ENCODE data around the gene CRIP3.
"Not testable (repeated sequence)": the region's sequence is repeated elsewhere in the genome, so short reads cannot be mapped to it uniquely, and the experiment has no call there.

Gene CRIP3

GRCh38 chr6:43306086-43306485 lies 2.5 kb downstream of the CRIP3 start:
- no peak for DNase-seq (ENCODE audit: low read depth, low spot score)

GRCh38 chr6:43304882-43305281 lies 3.7 kb downstream of the CRIP3 start:
- no peak for DNase-seq (ENCODE audit: low read depth, low spot score)

GRCh38 chr6:43304361-43304760 lies 4.3 kb downstream of the CRIP3 start:
- DNase-seq (ENCODE audit: low read depth, low spot score): no peak

GRCh38 chr6:43303751-43304331 lies 4.8 kb downstream of the CRIP3 start:
- DNase-seq (ENCODE audit: low read depth, low spot score): no peak

- DNase-seq (ENCODE audit: low read depth, low spot score): not testable (repeated sequence)
These were observed 5.6 kb downstream of the CRIP3 start for GRCh38 chr6:43303006-43303405.

GRCh38 chr6:43302126-43302525 lies 6.5 kb downstream of the CRIP3 start:
- DNase-seq (ENCODE audit: low read depth, low spot score): no peak

- DNase-seq (ENCODE audit: low read depth, low spot score): no peak
These were observed 7.3 kb downstream of the CRIP3 start for GRCh38 chr6:43301081-43301870.

GRCh38 chr6:43299338-43300293 lies 9.0 kb downstream of the CRIP3 start:
- no peak for DNase-seq (ENCODE audit: low read depth, low spot score)

GRCh38 chr6:43298565-43299337 lies 9.9 kb downstream of the CRIP3 start:
- DNase-seq (ENCODE audit: low read depth, low spot score): no peak

GRCh38 chr6:43297644-43298564 lies 10.7 kb downstream of the CRIP3 start, which contains the start of gene SLC22A7:
SLC22A7 (plus strand) TSS chr6:43298260; CDS start chr6:43298359, 99 bp downstream.
- no peak for DNase-seq (ENCODE audit: low read depth, low spot score)

GRCh38 chr6:43296780-43297497 lies 11.7 kb downstream of the CRIP3 start:
- DNase-seq (ENCODE audit: low read depth, low spot score): no peak

- no peak for DNase-seq (ENCODE audit: low read depth, low spot score)
These were observed 13.2 kb downstream of the CRIP3 start for GRCh38 chr6:43295456-43295855.

- DNase-seq (ENCODE audit: low read depth, low spot score): no peak
These were observed 14.1 kb downstream of the CRIP3 start for GRCh38 chr6:43294536-43294935.

- no peak for DNase-seq (ENCODE audit: low read depth, low spot score)
These were observed 14.9 kb downstream of the CRIP3 start for GRCh38 chr6:43293698-43294097.

GRCh38 chr6:43292763-43293318 lies 15.8 kb downstream of the CRIP3 start:
- DNase-seq (ENCODE audit: low read depth, low spot score): no peak

- DNase-seq (ENCODE audit: low read depth, low spot score): no peak
These were observed 16.3 kb downstream of the CRIP3 start for GRCh38 chr6:43292341-43292740.

- no peak for DNase-seq (ENCODE audit: low read depth, low spot score)
These were observed 16.9 kb downstream of the CRIP3 start for GRCh38 chr6:43291708-43292107.

- no peak for DNase-seq (ENCODE audit: low read depth, low spot score)
These were observed 17.7 kb downstream of the CRIP3 start for GRCh38 chr6:43290905-43291355.

GRCh38 chr6:43290339-43290904 lies 18.2 kb downstream of the CRIP3 start:
- DNase-seq (ENCODE audit: low read depth, low spot score): no peak
